GM06990 (cell line): ENCODE data around the gene CAMK1D.

Experiments used
- DNase-seq: peaks from one replicate; pipeline ENCODE4 v3.0.0-alpha.2; 2011; ENCODE audit not compliant: insufficient read length; ENCODE audit errors: extremely low read depth
- H3K27me3 ChIP-seq: replicated peaks from 2 replicates; pipeline ENCODE4 v1.6.0; 2011; ENCODE audit warnings: low read length; ENCODE audit not compliant: control insufficient read depth, insufficient read depth
- H3K36me3 ChIP-seq: 2 replicates; pipeline ENCODE4 v1.5.1; 2011; ENCODE audit warnings: low read length; ENCODE audit not compliant: control insufficient read depth, insufficient read depth
- H3K4me3 ChIP-seq: replicated peaks from 2 replicates; pipeline ENCODE4 v1.5.1; 2011; ENCODE audit warnings: low read depth, mild to moderate bottlenecking, control low read depth, low read length
- CTCF ChIP-seq: IDR thresholded peaks from 2 replicates; pipeline ENCODE4 v1.5.1; 2011; ENCODE audit warnings: low read length, control low read depth, mild to moderate bottlenecking, inconsistent platforms; ENCODE audit not compliant: insufficient read depth, poor library complexity, severe bottlenecking

Gene CAMK1D

GRCh38 chr10:12414278-12414989, 65.1 kb downstream of the CAMK1D start:
- TF ChIP-seq CTCF = no peak
- Histone ChIP-seq H3K4me3 (no peak overlapping the region), H3K36me3 (no peaks in the 10 kb centered on the region), H3K27me3 (no peaks in the 10 kb centered on the region)
- no peak for DNase-seq

DNA sequence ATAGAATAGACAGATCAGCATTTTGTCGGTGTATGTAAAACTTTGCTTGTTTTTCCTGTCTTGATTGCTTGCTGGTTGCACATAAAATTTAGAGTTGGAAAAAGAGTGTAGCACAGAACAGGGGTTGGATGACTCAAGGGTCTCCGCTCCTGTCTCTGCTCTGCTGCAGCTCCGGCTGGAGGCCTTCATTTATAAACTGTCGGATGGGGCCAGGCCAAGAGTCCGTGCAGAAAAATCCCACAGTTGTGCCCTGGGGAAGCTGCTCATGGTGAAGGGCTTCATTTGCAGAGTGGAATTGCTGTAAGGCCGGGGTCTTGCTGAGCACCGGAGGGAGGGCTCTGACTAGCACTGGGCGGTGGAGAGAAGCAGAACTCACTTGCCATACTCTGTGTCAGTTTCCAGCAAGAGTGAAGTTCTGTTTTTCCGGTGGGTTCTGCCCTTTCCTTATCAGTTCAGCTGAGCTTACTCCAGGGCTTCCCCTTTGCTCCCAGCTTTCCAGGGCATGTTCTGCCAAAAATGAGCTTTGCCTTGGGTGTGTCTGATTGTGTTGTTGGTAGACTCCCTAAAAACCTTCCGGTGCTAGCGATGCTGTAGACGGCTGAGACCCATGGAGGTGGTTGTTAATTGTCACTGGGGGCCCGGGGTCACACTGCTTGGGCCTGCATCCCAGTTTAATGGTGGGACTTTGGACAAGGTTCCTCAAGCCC, 67.2 kb downstream of the CAMK1D start:
- Histone ChIP-seq H3K36me3 (no peaks in the 10 kb centered on the region), H3K4me3 (no peak overlapping the region), H3K27me3 (no peaks in the 10 kb centered on the region)
- no peak for DNase-seq
- TF ChIP-seq CTCF = no peak

DNA sequence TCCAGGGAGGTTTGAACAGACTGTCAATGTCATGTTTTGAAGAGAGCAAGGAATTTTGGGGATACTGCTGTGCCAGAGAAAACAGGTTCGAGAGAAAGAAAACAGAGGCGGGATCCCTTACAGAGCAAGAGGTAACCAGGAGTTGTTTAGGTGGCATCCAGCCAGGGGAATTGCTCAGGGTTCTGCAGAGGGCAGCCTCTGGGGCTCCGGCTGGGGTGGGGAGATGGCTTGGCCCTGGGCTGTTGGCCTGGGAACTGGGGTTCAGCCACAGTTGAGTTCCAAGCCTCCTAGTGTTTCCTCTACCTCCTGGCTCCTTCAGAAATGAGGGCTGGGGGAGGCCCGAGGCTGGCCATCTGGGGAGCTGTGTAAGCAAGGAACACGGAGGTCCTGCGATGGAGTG, 68.0 kb downstream of the CAMK1D start:
- Histone ChIP-seq H3K36me3 (no peaks in the 10 kb centered on the region), H3K27me3 (no peaks in the 10 kb centered on the region), H3K4me3 (no peak overlapping the region)
- no peak for TF ChIP-seq CTCF
- DNase-seq = no peak

DNA sequence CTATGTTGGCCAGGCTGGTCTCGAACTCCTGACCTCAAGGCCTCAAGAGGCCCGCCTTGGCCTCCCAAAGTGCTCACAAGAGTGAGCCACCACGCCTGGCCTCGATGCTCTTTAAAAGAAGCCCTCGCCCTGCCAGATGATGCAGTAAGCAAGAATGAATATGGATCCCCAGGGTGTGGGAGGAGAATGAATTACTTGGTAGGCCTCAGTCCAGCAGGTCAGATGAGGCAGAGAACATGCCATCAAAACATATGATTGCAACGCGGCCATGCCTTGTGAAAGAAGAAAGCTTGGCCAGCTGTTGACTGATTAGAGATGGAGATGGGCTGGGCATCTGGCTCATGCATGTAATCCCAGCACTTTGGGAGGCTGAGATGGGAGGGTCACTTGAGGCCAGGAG, 68.7 kb downstream of the CAMK1D start:
- H3K36me3 ChIP-seq = no peaks in the 10 kb centered on the region
- no peak for DNase-seq
- no peak for TF ChIP-seq CTCF
- H3K27me3 ChIP-seq = no peaks in the 10 kb centered on the region
- H3K4me3 ChIP-seq = no peak overlapping the region

DNA sequence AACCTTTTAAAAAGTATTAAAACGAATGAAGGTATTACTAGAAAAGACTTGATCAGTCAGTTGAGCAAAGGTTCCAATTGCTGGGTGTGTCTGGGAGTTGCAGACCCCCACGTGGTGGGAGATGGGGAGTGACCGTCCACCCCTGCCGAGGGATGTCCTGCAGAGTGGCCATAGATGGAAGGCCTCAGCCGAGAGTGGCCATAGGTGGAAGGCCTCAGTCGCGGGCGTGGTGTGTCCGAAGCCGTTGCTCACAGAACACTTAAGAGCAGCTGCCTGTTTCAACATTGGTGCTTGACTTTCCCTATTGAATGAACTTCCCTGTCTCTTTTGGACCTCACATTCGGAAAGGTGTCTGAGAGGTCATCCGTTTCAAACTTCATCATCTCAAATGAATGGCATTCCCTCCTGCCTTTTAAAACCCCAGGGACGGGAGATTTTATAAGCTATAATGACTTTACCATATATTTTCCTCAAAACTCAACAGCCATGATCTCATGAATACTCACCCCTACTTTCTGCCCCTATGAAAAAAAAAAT, 69.4 kb downstream of the CAMK1D start:
- no peak for TF ChIP-seq CTCF
- H3K4me3 ChIP-seq = no peak overlapping the region
- H3K27me3 ChIP-seq = no peaks in the 10 kb centered on the region
- no peaks in the 10 kb centered on the region for H3K36me3 ChIP-seq
- DNase-seq = no peak
